ENCODE data around the gene TRIM7. TPM values are rescaled to one million over a fixed set of nuclear protein-coding genes. Genes with fewer than 3 reads are reported as not detected.

TRIM7 gene
- total RNA-seq, 2 donors from 2014 or later = 2.2 to 3.5 TPM

DNA sequence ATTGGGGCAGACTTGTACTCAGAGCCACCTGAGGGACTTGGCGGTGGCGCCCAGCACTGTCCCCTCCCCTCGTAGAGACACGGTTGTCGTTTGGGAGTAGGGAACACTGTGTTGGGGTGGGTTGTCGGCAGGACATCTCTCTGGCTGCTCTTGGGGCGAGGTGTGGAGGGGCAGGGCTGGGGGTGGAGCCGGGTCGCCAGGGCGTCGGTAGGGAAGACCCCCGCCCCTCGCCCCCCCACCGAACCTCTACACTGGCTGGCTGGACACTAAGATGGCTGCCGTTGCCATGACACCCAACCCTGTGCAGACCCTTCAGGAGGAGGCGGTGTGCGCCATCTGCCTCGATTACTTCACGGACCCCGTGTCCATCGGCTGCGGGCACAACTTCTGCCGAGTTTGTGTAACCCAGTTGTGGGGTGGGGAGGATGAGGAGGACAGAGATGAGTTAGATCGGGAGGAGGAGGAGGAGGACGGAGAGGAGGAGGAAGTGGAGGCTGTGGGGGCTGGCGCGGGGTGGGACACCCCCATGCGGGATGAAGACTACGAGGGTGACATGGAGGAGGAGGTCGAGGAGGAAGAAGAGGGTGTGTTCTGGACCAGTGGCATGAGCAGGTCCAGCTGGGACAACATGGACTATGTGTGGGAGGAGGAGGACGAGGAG lies 18.9 kb upstream of the TRIM7 start:
- H3K9me3 ChIP-seq (ENCODE audit: control insufficient read depth, low read length, poor library complexity, severe bottlenecking) = no peaks in the 10 kb centered on the region
- Mint-ChIP-seq H3K4me3 (peak overlapping the region; percentile 95), H3K36me3 (ENCODE audit: low read depth) (peaks cover 4% of the 10 kb centered on the region), H3K4me1 (peaks cover 46% of the 10 kb centered on the region), H3K27me3 (peaks cover 11% of the 10 kb centered on the region), H3K27ac (peak overlapping the region; percentile 99)
- DNase-seq (no peak), ATAC-seq (peak; percentile 1)

DNA sequence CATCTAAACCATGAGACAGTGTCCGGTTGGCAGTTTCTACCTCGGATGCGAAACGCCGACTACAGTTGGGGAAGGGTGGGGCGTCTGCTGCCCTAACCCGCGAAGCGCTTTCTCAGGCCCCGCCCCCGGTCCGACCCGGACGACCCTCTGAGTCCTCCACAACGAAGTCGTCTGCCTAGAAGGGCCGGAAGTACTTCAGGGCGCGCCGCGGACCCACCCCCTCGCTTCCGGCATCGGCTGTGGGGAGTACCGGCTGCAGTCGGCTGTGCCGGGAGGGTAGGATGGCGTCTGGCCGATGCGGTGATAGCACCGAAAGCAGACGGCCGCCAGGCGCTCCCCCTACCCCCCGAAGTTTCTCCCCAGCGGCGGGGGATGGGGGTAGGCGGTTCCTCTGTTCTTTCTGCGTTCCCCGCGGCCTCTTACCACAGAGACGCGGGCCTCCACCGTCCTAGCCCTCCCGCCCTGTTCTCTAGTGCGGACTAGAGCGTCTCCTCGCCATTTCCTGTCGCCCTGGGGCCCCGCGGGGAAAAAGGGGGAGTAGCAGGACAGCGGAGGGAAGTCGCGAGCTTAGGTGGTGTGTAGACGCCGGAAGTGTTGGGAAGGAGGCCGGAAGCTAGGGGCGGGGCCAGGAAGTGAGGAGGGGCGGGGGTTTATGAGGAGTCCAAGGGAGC lies 18.2 kb upstream of the TRIM7 start, which contains the start of gene TRIM41:
Gene TRIM41 (plus strand): TSS at position 224 of the 671 bp plus-strand sequence. CDS start 719 bp downstream, outside the sequence.
- ATAC-seq (peak; percentile 75), DNase-seq (peak; percentile 92 to 93 (median 93))
- Mint-ChIP-seq H3K4me1 (peaks cover 49% of the 10 kb centered on the region), H3K4me3 (peak within 1 kb of the TSS; percentile 95), H3K36me3 (ENCODE audit: low read depth) (peaks cover 4% of the 10 kb centered on the region), H3K27me3 (peaks cover 12% of the 10 kb centered on the region), H3K27ac (peak within 1 kb of the TSS; percentile 99)
- no peaks in the 10 kb centered on the region for H3K9me3 ChIP-seq (ENCODE audit: control insufficient read depth, low read length, poor library complexity, severe bottlenecking)

DNA sequence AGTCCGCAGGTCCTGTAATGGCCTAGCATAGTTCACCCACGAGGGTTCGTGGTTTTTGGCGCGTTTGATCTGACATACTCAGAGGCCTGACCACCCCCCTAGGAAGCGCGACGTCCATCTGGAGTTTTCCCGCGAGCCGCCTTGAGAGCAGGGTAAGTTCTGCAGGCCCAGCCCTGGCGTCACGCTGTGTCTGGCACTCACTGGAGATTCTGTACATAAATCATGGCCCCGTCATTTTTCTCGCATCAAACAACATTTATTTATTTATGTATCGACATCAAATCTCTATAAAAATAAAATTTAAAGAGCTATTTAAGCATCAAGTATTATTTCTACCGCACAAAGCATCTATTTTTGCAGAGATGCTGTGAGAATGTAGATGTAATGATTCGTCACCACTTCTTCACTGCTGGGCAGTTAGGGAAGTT lies 17.6 kb upstream of the TRIM7 start:
- DNase-seq (no peak), ATAC-seq (peak; percentile 6)
- Mint-ChIP-seq H3K4me1 (peaks cover 55% of the 10 kb centered on the region), H3K27ac (peak overlapping the region; percentile 99), H3K4me3 (peak overlapping the region; percentile 95), H3K27me3 (peaks cover 17% of the 10 kb centered on the region), H3K36me3 (ENCODE audit: low read depth) (peaks cover 4% of the 10 kb centered on the region)
- no peaks in the 10 kb centered on the region for H3K9me3 ChIP-seq (ENCODE audit: control insufficient read depth, low read length, poor library complexity, severe bottlenecking)

DNA sequence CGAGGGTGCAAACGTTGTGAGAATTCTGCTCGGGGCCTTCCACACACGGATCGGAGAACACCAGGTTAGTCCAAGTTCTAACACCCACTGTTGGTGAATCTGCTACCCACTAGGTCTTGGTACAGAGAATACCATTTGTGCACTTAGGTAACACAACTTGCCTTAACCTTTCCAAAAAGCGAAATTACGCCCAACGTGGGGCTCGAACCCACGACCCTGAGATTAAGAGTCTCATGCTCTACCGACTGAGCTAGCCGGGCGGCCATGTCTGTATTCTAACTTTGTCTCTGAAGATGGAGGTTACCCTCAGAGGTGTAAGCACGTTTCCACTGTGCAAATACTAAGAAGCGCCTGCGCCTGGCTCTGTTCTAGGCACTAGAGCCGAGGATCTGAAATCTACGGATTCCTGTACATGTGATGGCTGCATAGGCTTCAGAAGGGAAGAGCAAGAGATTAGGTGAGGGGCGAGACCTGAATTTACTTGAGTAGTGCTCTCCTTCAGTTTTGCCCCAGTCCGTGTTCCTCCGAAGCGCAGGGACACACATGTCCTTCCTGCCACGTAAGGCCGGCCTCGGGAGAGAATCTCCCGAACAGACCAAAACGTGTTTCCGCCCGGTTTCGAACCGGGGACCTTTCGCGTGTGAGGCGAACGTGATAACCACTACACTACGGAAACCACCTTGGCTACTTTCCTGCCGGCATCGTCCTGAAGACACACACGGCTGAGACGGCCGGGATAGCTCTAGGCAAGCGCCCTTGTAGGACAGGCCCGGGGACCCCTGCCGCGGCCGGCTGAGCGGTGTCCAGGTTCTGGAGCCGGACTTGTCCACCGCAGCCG lies 17.0 kb upstream of the TRIM7 start:
- H3K36me3 Mint-ChIP-seq (ENCODE audit: low read depth) = peaks cover 4% of the 10 kb centered on the region
- DNase-seq (peak; percentile 80 to 99 (median 91)), ATAC-seq (peak; percentile 44)
- H3K27ac Mint-ChIP-seq = peak overlapping the region; percentile 99
- H3K4me1 Mint-ChIP-seq = peaks cover 58% of the 10 kb centered on the region
- no peaks in the 10 kb centered on the region for H3K9me3 ChIP-seq (ENCODE audit: control insufficient read depth, low read length, poor library complexity, severe bottlenecking)
- H3K4me3 Mint-ChIP-seq = peak overlapping the region; percentile 95
- H3K27me3 Mint-ChIP-seq = peaks cover 18% of the 10 kb centered on the region

DNA sequence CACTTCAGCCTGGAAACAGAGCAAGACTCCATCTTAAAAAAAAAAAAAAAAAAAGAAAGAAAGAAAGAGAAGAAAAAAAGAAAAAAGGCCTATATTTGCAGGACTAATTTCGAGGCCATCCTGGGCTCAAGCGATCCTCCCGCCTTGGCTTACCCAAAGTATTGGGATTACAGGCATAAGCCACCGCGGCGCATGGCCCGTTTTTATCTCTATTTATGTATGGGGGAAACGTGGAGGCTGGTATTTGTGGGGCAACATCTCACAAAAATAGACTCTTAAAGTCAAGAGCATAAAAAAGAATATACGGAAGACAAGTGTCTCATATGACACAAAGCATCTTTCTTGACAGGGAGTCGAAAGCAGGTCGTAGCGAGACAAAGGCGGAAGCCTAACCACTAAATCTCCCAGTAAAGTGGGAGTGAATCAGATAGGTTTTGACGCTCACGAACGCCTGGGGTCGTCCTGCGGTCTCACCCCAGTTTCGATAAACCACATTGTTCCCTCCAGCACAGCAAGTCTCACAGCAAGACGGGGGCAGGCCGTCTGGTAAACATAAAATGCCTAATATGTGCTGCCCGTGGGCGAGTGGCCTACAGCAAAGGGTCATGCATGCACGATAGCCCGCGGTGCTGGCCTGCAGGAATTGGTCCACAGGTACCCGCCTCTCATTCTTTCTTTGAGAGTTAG lies 16.3 kb upstream of the TRIM7 start:
- ATAC-seq (no peak), DNase-seq (peak; percentile 41 to 62 (median 42))
- peak overlapping the region; percentile 95 for H3K4me3 Mint-ChIP-seq
- peaks cover 60% of the 10 kb centered on the region for H3K4me1 Mint-ChIP-seq
- H3K36me3 Mint-ChIP-seq (ENCODE audit: low read depth) = peaks cover 4% of the 10 kb centered on the region
- H3K27me3 Mint-ChIP-seq = peaks cover 18% of the 10 kb centered on the region
- no peaks in the 10 kb centered on the region for H3K9me3 ChIP-seq (ENCODE audit: control insufficient read depth, low read length, poor library complexity, severe bottlenecking)
- peak overlapping the region; percentile 99 for H3K27ac Mint-ChIP-seq

DNA sequence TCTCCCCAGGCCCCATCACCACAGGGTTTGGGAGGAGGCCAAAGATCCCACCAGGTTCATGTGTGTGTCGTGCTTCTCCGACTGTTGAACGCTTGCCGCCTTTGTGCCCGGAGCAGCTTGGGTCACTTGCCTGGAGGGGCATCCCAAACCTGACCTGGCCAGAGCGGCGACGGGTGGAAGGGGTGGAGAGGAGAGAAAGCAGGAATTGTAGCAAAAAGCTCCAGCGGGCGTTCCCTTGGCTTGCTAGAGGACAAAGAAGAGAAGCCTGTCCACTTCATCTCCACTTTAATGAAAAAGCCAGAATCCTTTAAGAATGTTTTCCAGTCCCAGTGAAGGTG lies 15.2 kb upstream of the TRIM7 start:
- H3K4me3 Mint-ChIP-seq = peak overlapping the region; percentile 71
- peaks cover 4% of the 10 kb centered on the region for H3K36me3 Mint-ChIP-seq (ENCODE audit: low read depth)
- ATAC-seq (no peak), DNase-seq (no peak)
- peaks cover 18% of the 10 kb centered on the region for H3K27me3 Mint-ChIP-seq
- H3K4me1 Mint-ChIP-seq = peaks cover 57% of the 10 kb centered on the region
- peak overlapping the region; percentile 99 for H3K27ac Mint-ChIP-seq
- no peaks in the 10 kb centered on the region for H3K9me3 ChIP-seq (ENCODE audit: control insufficient read depth, low read length, poor library complexity, severe bottlenecking)

DNA sequence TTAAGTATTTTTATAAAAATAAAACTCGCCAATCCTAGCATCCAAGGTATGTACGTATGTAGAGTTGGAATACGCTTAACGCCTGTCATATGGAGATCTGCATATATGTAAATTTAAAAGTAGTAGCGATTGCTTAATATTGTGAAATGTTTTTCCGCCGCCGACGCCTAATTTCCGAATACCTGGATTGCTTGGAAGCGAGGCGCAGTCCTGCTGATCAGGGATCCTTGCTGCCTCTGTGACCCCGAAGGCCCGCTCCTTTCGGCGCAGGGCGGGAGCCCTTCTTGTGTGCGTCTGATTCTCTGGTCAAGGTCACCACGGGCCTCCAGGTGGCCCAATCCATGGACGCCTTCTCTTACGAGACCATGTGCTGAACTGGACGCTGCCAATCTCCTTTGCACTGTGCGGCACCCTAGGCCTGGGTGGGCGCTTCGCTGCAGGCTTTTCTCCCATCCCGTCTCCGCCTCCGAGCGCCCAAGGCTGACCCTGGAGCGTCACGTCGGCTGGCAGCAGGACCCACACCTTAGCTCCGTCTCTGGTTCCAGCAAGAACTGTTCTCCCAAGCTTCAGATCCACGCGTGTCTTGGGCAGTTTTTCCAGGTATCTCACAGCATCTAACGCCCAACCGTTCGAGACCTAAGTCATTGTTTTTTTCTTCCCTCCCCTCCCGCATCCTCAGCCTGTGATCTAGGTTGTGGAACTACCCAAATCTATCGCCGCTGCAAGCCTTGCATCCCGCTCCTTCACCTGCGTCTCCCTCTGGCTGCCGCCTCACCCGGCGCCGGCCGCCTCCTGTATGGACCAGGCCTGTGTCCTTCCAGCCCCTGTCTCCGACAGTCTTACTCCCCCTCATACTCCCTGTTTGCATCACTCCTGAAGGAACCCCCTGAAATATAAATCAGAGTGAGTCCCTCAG lies 14.5 kb upstream of the TRIM7 start:
- DNase-seq (no peak), ATAC-seq (no peak)
- H3K9me3 ChIP-seq (ENCODE audit: control insufficient read depth, low read length, poor library complexity, severe bottlenecking) = no peaks in the 10 kb centered on the region
- peaks cover 4% of the 10 kb centered on the region for H3K36me3 Mint-ChIP-seq (ENCODE audit: low read depth)
- peak overlapping the region; percentile 99 for H3K27ac Mint-ChIP-seq
- peak overlapping the region; percentile 71 for H3K4me3 Mint-ChIP-seq
- peaks cover 18% of the 10 kb centered on the region for H3K27me3 Mint-ChIP-seq
- H3K4me1 Mint-ChIP-seq = peaks cover 53% of the 10 kb centered on the region

DNA sequence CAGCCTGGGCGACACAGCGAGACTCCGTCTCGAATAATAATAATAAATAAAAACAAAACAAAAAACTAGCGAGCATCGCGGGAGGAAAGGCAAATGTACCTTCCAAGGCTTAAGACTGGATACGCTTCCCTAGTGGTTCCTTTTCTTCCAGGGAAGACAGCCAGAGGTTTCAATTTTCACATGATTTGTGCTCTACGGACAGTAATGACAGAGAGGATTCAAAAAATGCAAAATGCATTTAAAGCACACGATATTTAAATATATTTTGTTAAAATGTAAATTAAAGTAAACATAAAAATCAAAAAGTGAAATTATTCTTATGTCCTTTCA lies 13.8 kb upstream of the TRIM7 start:
- peak overlapping the region; percentile 100 for H3K27ac Mint-ChIP-seq
- ATAC-seq (no peak), DNase-seq (no peak)
- peak overlapping the region; percentile 98 for H3K4me3 Mint-ChIP-seq
- peaks cover 47% of the 10 kb centered on the region for H3K4me1 Mint-ChIP-seq
- H3K27me3 Mint-ChIP-seq = peaks cover 18% of the 10 kb centered on the region
- no peaks in the 10 kb centered on the region for H3K9me3 ChIP-seq (ENCODE audit: control insufficient read depth, low read length, poor library complexity, severe bottlenecking)
- H3K36me3 Mint-ChIP-seq (ENCODE audit: low read depth) = peaks cover under 1% of the 10 kb centered on the region

DNA sequence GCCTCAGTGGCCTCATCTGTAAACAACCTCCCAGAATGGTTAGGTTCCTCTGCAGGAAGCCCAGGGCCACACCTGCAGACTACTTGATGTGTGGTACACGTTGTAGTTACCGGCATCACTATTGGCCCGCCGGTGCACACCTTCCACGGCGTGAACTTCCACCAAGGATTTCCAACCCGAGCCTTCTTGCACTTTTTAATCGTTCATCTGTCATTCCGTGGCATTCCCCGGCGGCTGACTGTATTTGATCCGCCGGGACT lies 12.7 kb upstream of the TRIM7 start:
- DNase-seq = no peak
- H3K9me3 ChIP-seq (ENCODE audit: control insufficient read depth, low read length, poor library complexity, severe bottlenecking) = no peaks in the 10 kb centered on the region
- H3K4me1 Mint-ChIP-seq = peaks cover 43% of the 10 kb centered on the region
- H3K27ac Mint-ChIP-seq = peak overlapping the region; percentile 100
- H3K27me3 Mint-ChIP-seq = peaks cover 18% of the 10 kb centered on the region
- ATAC-seq = peak; percentile 28
- peak overlapping the region; percentile 98 for H3K4me3 Mint-ChIP-seq
- H3K36me3 Mint-ChIP-seq (ENCODE audit: low read depth) = peaks cover 3% of the 10 kb centered on the region

DNA sequence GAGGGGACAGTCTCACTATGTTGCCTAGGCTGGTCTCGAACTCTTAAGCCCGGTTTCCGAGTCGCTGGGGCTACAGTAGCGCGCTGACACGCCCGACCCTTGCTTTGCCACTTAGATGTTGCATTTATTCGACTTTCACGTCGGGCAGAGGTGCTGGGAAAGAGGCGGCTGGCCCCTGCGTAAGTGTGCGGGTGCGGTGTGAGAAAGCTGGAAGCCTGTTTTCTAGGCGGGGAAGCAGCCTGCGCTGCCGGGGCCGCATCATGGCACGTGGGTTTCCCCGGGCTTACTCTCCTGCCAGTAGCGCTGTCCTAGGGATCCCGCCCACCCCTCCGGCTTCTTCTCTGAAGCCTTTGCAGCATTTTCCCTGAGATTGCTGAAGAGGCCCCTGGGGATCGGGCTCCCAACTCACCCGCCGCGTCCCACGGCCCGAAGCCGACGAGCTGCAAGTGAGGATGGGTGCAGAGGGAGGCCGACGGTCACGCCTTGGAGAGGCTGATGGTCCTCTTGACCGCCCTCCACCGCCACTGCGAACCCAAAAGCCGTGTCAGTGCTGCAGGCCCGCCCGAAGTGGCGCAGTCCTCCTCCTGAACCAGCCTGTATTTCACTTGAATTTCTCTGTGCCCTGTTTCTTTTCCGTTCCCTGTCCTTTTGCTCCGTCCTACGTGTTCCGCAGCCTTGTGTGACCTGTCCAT lies 12.3 kb upstream of the TRIM7 start:
- Mint-ChIP-seq H3K27ac (peak overlapping the region; percentile 100), H3K4me1 (peaks cover 40% of the 10 kb centered on the region), H3K36me3 (ENCODE audit: low read depth) (peaks cover 3% of the 10 kb centered on the region), H3K27me3 (peaks cover 17% of the 10 kb centered on the region), H3K4me3 (peak overlapping the region; percentile 98)
- DNase-seq = peak; percentile 32 to 58 (median 46)
- no peaks in the 10 kb centered on the region for H3K9me3 ChIP-seq (ENCODE audit: control insufficient read depth, low read length, poor library complexity, severe bottlenecking)
- ATAC-seq = peak; percentile 26

DNA sequence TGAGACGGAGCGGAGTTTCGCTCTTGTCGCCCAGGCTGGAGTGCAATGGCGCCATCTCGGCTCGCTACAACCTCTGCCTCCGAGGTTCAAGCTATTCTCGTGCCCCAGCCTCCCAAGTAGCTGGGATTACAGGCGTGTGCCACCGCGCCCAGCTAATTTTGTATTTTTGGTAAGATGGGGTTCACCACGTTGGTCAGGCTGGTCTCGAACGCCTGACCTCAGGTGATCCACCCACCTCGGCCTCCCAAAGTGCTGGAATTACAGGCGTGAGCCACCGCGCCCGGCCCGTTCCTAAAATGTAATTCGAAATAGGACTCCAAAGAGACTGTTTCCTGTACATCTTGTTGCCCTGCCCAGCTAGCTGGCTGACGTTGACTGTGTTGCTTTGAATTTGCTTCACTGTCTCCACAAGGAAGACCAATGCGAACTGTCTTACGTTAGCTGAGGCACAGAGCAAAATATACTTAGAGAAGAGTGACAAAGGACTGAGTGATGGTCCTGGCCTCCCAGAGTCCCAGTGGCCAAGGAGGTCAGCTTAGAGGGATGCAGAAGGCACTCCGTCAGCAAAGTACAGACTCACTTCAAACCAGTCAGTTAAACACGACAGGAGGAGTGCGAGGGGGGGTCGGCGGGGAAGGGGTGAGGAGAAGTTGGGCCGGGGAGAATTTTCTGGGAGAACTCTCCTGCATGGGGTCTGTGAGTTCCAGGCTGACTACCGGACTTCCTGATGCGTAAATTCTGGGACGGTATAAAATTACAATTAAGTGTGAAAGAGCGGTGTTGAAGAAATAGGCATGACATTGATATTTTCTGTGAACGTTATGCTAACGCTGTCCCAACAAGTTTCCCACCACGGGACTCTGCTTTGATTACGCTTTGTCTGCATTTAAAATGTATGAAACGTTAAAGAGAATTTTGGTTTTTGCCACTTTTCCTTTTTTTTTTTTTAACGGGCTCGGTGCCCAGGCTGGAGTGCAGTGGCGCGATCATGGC lies 11.3 kb upstream of the TRIM7 start:
- H3K9me3 ChIP-seq (ENCODE audit: control insufficient read depth, low read length, poor library complexity, severe bottlenecking) = no peaks in the 10 kb centered on the region
- Mint-ChIP-seq H3K27me3 (peaks cover 7% of the 10 kb centered on the region), H3K4me1 (peaks cover 31% of the 10 kb centered on the region), H3K4me3 (peak overlapping the region; percentile 98), H3K36me3 (ENCODE audit: low read depth) (peaks cover 3% of the 10 kb centered on the region), H3K27ac (peak overlapping the region; percentile 100)
- DNase-seq = no peak
- ATAC-seq = peak; percentile 52

Measured in T-helper 17 cell (primary cell).